Measurements from ENCODE around the gene ZMYND15.

GRCh38 chr17:4795168-4795567 lies 55.5 kb downstream of the ZMYND15 start:
- TF ChIP-seq CTCF (optimal IDR thresholded peaks at IDR 0.05 in 1 of 3, IDR thresholded peaks at IDR 0.05 in 1 of 3, conservative IDR thresholded peaks at IDR 0.05 in 1 of 3; ENCODE audit: extremely low read depth in 1 of 3, insufficient read depth in 2 of 3, low read length in 3 of 3): no peak
- no peak for TF ChIP-seq EZH2 (IDR thresholded peaks at IDR 0.05; ENCODE audit: low read length)

All from keratinocyte (primary cell).